ENCODE measurements around the gene RTTN. TPM values are rescaled to one million over a fixed set of nuclear protein-coding genes. Genes with fewer than 3 reads are reported as not detected.

Gene RTTN
- total and polyA plus RNA-seq, 2 of the 4 experiments (the other 2 are of a cell fraction) = 5.8 to 19.9 TPM

DNA sequence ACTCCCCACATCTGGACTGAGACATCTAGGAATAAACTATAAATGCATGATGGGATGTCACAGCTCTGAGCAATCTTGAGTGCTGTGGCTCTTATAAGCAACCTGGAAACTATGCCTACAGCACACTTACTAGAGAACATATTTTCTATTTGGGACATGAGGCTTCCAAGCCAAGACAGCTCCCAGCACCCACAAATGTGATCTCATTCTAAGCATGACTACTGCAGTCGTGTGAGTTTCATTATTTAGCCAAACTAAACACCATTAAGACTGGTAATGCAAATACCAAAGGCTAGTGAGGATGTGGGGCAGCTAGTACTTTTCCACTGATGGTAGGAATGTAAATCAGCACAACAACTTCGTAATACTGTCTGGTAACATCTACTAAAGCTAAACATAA is 72.5 kb downstream of the RTTN start:
- intact Hi-C loops (cut with micrococcal nuclease) = no loop called here
- Histone ChIP-seq H3K27ac (ENCODE audit: insufficient read depth, low read length) (peak overlapping the region; percentile 10; the same call in 1 of the 2 replicates), H4K8ac (ENCODE audit: low read depth in 2 of 2, low read length in 2 of 2) (no peak overlapping the region; a peak in 1 of 4 replicates), H3K9me3 (ENCODE audit: control insufficient read depth, insufficient read depth, low read length) (no peaks in the 10 kb centered on the region), H3K9ac (ENCODE audit: low read depth, low read length) (no peak overlapping the region), H3K14ac (replicated peaks; ENCODE audit: low read depth, low read length) (no peak overlapping the region), H3K23ac (ENCODE audit: low read depth, low read length) (no peak overlapping the region), H4K91ac (ENCODE audit: insufficient read depth, low read depth, low read length) (no peak overlapping the region), H3K36me3 (ENCODE audit: control insufficient read depth, insufficient read depth, low read length) (no peaks in the 10 kb centered on the region), H3K4me3 (ENCODE audit: insufficient read depth, low read depth, low read length) (no peak overlapping the region), H3K4me1 (ENCODE audit: control insufficient read depth, insufficient read depth, low read length) (peaks cover 9% of the 10 kb centered on the region), H3K18ac (ENCODE audit: low read depth, low read length) (no peak overlapping the region), H2AK5ac (ENCODE audit: low read depth, low read length) (no peak overlapping the region), H3K9me1 (ENCODE audit: insufficient read depth, low read length) (peaks cover 2% of the 10 kb centered on the region), H3K4ac (ENCODE audit: low read depth, low read length) (no peak overlapping the region), H2AK9ac (replicated peaks; ENCODE audit: low read depth, low read length, poor library complexity) (no peak overlapping the region), H3K56ac (ENCODE audit: extremely low read depth, insufficient read depth, low read length) (no peak overlapping the region), H3K4me2 (ENCODE audit: low read depth, low read length) (peak overlapping the region; percentile 52; the same call in 1 of the 2 replicates), H2BK5ac (ENCODE audit: low read depth, low read length, poor library complexity, severe bottlenecking) (peak overlapping the region; percentile 98), H2AFZ (replicated peaks; ENCODE audit: low read length, poor library complexity) (no peak overlapping the region), H4K5ac (ENCODE audit: low read depth, low read length) (no peak overlapping the region), H3K79me1 (ENCODE audit: low read depth in 1 of 2, low read length in 2 of 2) (peaks cover 0 to 5% of the 10 kb centered on the region in 2 experiments; a peak in 1 of 4 replicates), H2BK120ac (ENCODE audit: low read depth, low read length) (peak overlapping the region; percentile 4; the same call in 1 of the 2 replicates), H2BK15ac (ENCODE audit: low read depth, low read length) (no peak overlapping the region), H3K27me3 (ENCODE audit: control insufficient read depth, insufficient read depth, low read length) (no peaks in the 10 kb centered on the region), H4K20me1 (ENCODE audit: insufficient read depth, low read length) (no peaks in the 10 kb centered on the region), H2BK20ac (ENCODE audit: low read depth, low read length) (peak overlapping the region; percentile 2; the same call in 1 of the 2 replicates)
- POLR2A ChIA-PET (ENCODE audit: unreplicated experiment) = no interaction called here
- BruUV-seq (replicated peaks) = no TSS peak
- dilution Hi-C loops (cut with HindIII; ENCODE audit: low sequenced_read_pairs, unreplicated experiment) = no loop called here
- ATAC-seq (ENCODE audit: low read depth) (peak; percentile 93), DNase-seq (peak; percentile 98)
- CTCF ChIA-PET = interaction anchor here (0.9 to 1.3 kb wide), 2 partner anchors 62 to 301 kb away, joined by 3 read pairs; no protein-coding TSS in a partner anchor
- WGBS, 2 experiments (ENCODE audit: extremely low coverage in 2 of 2, insufficient read length in 1 of 2) = no CpG with 5 or more reads among the region's 2 CpGs
- in situ Hi-C loops (cut with MboI; ENCODE audit: low sequenced_read_pairs) = no loop called here
- TF ChIP-seq, protein P1, sequence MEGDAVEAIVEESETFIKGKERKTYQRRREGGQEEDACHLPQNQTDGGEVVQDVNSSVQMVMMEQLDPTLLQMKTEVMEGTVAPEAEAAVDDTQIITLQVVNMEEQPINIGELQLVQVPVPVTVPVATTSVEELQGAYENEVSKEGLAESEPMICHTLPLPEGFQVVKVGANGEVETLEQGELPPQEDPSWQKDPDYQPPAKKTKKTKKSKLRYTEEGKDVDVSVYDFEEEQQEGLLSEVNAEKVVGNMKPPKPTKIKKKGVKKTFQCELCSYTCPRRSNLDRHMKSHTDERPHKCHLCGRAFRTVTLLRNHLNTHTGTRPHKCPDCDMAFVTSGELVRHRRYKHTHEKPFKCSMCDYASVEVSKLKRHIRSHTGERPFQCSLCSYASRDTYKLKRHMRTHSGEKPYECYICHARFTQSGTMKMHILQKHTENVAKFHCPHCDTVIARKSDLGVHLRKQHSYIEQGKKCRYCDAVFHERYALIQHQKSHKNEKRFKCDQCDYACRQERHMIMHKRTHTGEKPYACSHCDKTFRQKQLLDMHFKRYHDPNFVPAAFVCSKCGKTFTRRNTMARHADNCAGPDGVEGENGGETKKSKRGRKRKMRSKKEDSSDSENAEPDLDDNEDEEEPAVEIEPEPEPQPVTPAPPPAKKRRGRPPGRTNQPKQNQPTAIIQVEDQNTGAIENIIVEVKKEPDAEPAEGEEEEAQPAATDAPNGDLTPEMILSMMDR (conservative IDR thresholded peaks at IDR 0.05; ENCODE audit: low read depth, low read length) = no peak
- peak; percentile 17; the same call in 1 of the 2 replicates for TF ChIP-seq NFE2L2 (IDR thresholded peaks at IDR 0.05; ENCODE audit: low read depth, low read length)
- TF ChIP-seq MAZ (IDR thresholded peaks at IDR 0.05; ENCODE audit: borderline replicate concordance, low read depth, low read length) = 0 out of 2 replicates have a peak, but pooled peaks have one; percentile 41
- TF ChIP-seq BHLHE40 (IDR thresholded peaks at IDR 0.05; ENCODE audit: low read depth, low read length) = peak; percentile 98
